B cell (primary cell): Measurements from ENCODE around the gene USP37. TPM values are rescaled to one million over a fixed set of nuclear protein-coding genes. Genes with fewer than 3 reads are reported as not detected.

Experiments
- ATAC-seq: fragments of 200-7000 bp; cut with Tn5 transposase; one replicate; pipeline ENCODE4 v1.10.0; 2021; ENCODE audit warnings: low read depth, mild to moderate bottlenecking, moderate number of reproducible peaks, moderate library complexity
- CTCF ChIA-PET: fragments of 350-600 bp; sonication (Branson Sonifier 250); formaldehyde crosslinking; loops from one replicate; lab custom pipeline; 2021; ENCODE audit warnings: antibody characterized with exemption, inconsistent platforms; lab: Charles Lee
- POLR2A ChIA-PET: fragments of 350-600 bp; sonication (Branson Sonifier 250); formaldehyde crosslinking; loops from one replicate; lab custom pipeline; 2021; ENCODE audit warnings: antibody characterized with exemption; lab: Charles Lee
- DNase-seq: peaks from one replicate; pipeline ENCODE4 v3.0.0; 2013
- H2AFZ ChIP-seq: 2 replicates; pipeline ENCODE4 v1.6.1; 2012; ENCODE audit warnings: mild to moderate bottlenecking, low read depth, low read length; ENCODE audit not compliant: insufficient read depth, poor library complexity, severe bottlenecking
- H3K27ac ChIP-seq, 2 donors: 1 replicate in 1 of 2; 2 replicates in 1 of 2; pipeline ENCODE4 v1.5.1; 2012 to 2013; ENCODE audit warnings: low read length in 2 of 2, mild to moderate bottlenecking in 2 of 2, moderate library complexity in 1 of 2
- H3K27me3 ChIP-seq, 4 experiments: fragments of 200-600 bp in 1 of 4; sonication (generic) in 1 of 4; replicated peaks in 1 of 4; 1 replicate in 2 of 4; 2 replicates in 2 of 4; pipeline versions ENCODE4 v1.6.1 to v1.7.0; 2013 to 2016; ENCODE audit warnings: low read length in 3 of 4, mild to moderate bottlenecking in 2 of 4, mixed read lengths in 1 of 4, moderate library complexity in 1 of 4; ENCODE audit not compliant: insufficient read depth in 4 of 4, control insufficient read depth in 3 of 4; ENCODE audit errors: control extremely low read depth in 1 of 4
- H3K36me3 ChIP-seq, 2 experiments: replicated peaks in 1 of 2; 1 replicate in 1 of 2; 2 replicates in 1 of 2; pipeline versions ENCODE4 v1.6.1 to v1.7.1; 2013; ENCODE audit warnings: low read length in 1 of 2; ENCODE audit not compliant: insufficient read depth in 2 of 2, control insufficient read depth in 1 of 2; ENCODE audit errors: control extremely low read depth in 1 of 2, extremely low read depth in 1 of 2
- H3K4me1 ChIP-seq, 2 donors: fragments of 200-600 bp in 1 of 2; sonication (generic) in 1 of 2; 1 replicate in 1 of 2; 2 replicates in 1 of 2; pipeline versions ENCODE4 v1.5.1 to v1.6.1; 2013 to 2017; ENCODE audit warnings: low read length in 2 of 2; ENCODE audit not compliant: control insufficient read depth in 2 of 2, insufficient read depth in 2 of 2
- H3K4me2 ChIP-seq: replicated peaks from 2 replicates; pipeline ENCODE3; 2012; ENCODE audit warnings: mild to moderate bottlenecking, low read depth, low read length; ENCODE audit not compliant: poor library complexity, severe bottlenecking
- H3K4me3 ChIP-seq, 5 experiments: fragments of 200-600 bp in 1 of 5; sonication (generic) in 1 of 5; 1 replicate in 3 of 5; 2 replicates in 2 of 5; pipeline versions ENCODE4 v1.5.1 to v1.7.0; 2011 to 2016; ENCODE audit warnings: low read length in 4 of 5, mild to moderate bottlenecking in 4 of 5, low read depth in 2 of 5, control low read depth in 1 of 5, moderate library complexity in 1 of 5; ENCODE audit not compliant: insufficient read depth in 1 of 5; ENCODE audit errors: control extremely low read depth in 1 of 5, extremely low read depth in 1 of 5
- H3K79me2 ChIP-seq: fragments of 200-600 bp; sonication (generic); one replicate; pipeline ENCODE4 v1.6.0; 2016; ENCODE audit warnings: low read length; ENCODE audit not compliant: control insufficient read depth, insufficient read depth
- H3K9ac ChIP-seq: fragments of 200-600 bp; sonication (generic); 2 replicates; pipeline ENCODE4 v1.6.1; 2017; ENCODE audit warnings: mild to moderate bottlenecking, low read length, moderate library complexity
- H3K9me3 ChIP-seq, 3 donors: one replicate each; pipeline versions ENCODE4 v1.6.1 to v1.7.1; 2013; ENCODE audit warnings: low read length in 2 of 3; ENCODE audit not compliant: control insufficient read depth in 2 of 3, insufficient read depth in 1 of 3; ENCODE audit errors: control extremely low read depth in 1 of 3
- H4K20me1 ChIP-seq: 2 replicates; pipeline ENCODE4 v1.6.0; 2012; ENCODE audit warnings: mild to moderate bottlenecking, low read length; ENCODE audit not compliant: insufficient read depth, control insufficient read depth, poor library complexity, severe bottlenecking
- H3K27ac Mint-ChIP-seq: one replicate; pipeline ENCODE4 v1.8.0; 2021; ENCODE audit warnings: mixed read lengths
- H3K27me3 Mint-ChIP-seq: one replicate; pipeline ENCODE4 v1.8.0; 2021; ENCODE audit warnings: mixed read lengths
- H3K4me1 Mint-ChIP-seq: one replicate; pipeline ENCODE4 v1.8.0; 2021; ENCODE audit warnings: mixed read lengths
- H3K4me3 Mint-ChIP-seq: one replicate; pipeline ENCODE4 v1.8.0; 2021; ENCODE audit warnings: mixed read lengths
- H3K9me3 Mint-ChIP-seq: one replicate; pipeline ENCODE4 v1.8.0; 2022; ENCODE audit warnings: mixed read lengths; ENCODE audit not compliant: insufficient read depth
- CTCF ChIP-seq: fragments of 200-600 bp; IDR thresholded peaks from one replicate; pipeline ENCODE4 v1.8.0; 2022; ENCODE audit warnings: antibody characterized with exemption, mild to moderate bottlenecking
- EZH2 ChIP-seq: IDR thresholded peaks from 2 replicates; pipeline ENCODE4 v1.6.1; 2012; ENCODE audit warnings: borderline replicate concordance, low read depth, mild to moderate bottlenecking, moderate library complexity, low read length; ENCODE audit not compliant: insufficient read depth, poor library complexity, severe bottlenecking
- WGBS: methylation state at CpG from one replicate; pipeline ENCODE4 v1.1.5; 2013; ENCODE audit warnings: missing lambda C conversion rate; ENCODE audit not compliant: insufficient coverage; 5-methylcytosine and 5-hydroxymethylcytosine counted together
- intact Hi-C: fragments of 100-400 bp; cut with micrococcal nuclease; formaldehyde crosslinking; loops from one replicate; pipeline ENCODE4 v1.10.0; 2022
- polyA plus RNA-seq: library from polyadenylated mRNA; depleted of rRNA; stranded (reverse); fragments of >200 nt; gene quantifications from 2 replicates; pipeline ENCODE4 v1.2.3, GENCODE V29; 2012
- total RNA-seq, 2 donors: library from RNA; stranded (reverse); fragments of 120-200 nt in 1 of 2; gene quantifications; 1 replicate in 1 of 2; 2 replicates in 1 of 2; pipeline versions ENCODE4 v1.2.3 to v1.2.4, GENCODE V29; 2013 to 2022

The USP37 gene
- total and polyA plus RNA-seq, 2 donors (not counting 1 experiment from before 2014, with no cell fraction given), result 3.1 to 29.0 TPM

DNA sequence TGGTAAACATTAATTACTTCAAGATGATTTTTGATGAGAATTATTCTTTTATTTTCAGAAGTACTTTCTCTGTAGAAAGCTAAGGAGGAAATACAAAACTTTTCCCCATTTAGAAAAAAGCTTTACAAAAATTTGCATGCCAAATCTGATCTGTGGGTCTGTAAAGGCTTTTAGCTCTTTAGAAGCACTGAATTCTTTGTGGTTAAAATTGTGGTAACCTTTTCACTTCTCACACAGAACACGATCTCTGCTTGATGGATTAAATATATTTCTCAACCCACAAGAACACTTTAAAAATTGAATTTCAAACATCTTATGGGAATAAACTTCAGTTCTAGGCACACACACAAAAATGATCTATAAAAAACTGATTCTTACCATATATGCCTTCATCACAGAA, 85.5 kb downstream of the USP37 start:
- TF ChIP-seq EZH2 (no peak), CTCF (no peak)
- DNase-seq, result peak; percentile 15
- peak overlapping the region in 1 of 2 donors; percentile 59 for H3K27ac ChIP-seq
- H3K4me1 ChIP-seq, result peaks cover 11 to 12% of the 10 kb centered on the region in 2 donors
- intact Hi-C loops, result no loop called here
- no peaks in the 10 kb centered on the region for H3K9me3 Mint-ChIP-seq
- peak overlapping the region; percentile 6 for H3K27ac Mint-ChIP-seq
- H3K79me2 ChIP-seq, result no peaks in the 10 kb centered on the region
- ChIA-PET POLR2A (no interaction called here), CTCF (no interaction called here)
- H3K27me3 ChIP-seq, result no peaks in the 10 kb centered on the region
- peaks cover 21 to 29% of the 10 kb centered on the region in 2 experiments for H3K36me3 ChIP-seq
- WGBS, result no CpG with 5 or more reads among the region's 1 CpG
- no peaks in the 10 kb centered on the region for H3K9me3 ChIP-seq
- no peaks in the 10 kb centered on the region for H3K27me3 Mint-ChIP-seq
- H4K20me1 ChIP-seq, result no peaks in the 10 kb centered on the region
- no peak for ATAC-seq
- no peak overlapping the region for H3K4me3 Mint-ChIP-seq
- H3K4me2 ChIP-seq, result peak overlapping the region; percentile 45
- H3K9ac ChIP-seq, result peak overlapping the region; percentile 52
- H3K4me1 Mint-ChIP-seq, result peaks cover 19% of the 10 kb centered on the region
- no peak overlapping the region for H2AFZ ChIP-seq
- no peak overlapping the region for H3K4me3 ChIP-seq

DNA sequence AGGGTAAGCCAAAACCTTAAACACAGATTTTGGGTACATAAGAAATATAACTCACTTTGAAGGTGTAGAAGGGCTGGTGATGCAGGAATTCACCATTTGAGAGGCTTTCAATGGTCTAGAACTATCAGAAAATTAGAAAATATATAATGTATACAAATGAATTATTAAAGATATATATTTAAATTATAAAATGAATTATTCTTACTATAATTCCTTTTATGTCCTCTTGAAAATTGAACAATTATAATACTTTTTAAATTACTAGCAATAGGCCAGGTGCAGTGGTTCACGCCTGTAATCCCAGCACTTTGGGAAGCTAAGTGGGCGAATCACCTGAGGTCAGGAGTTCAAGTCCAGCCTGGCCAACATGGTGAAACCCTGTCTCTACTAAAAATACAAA, 88.6 kb downstream of the USP37 start:
- TF ChIP-seq CTCF, result no peak
- peaks cover 23% of the 10 kb centered on the region for H3K4me1 Mint-ChIP-seq
- H3K36me3 ChIP-seq, result peaks cover 17 to 26% of the 10 kb centered on the region in 2 experiments
- no peaks in the 10 kb centered on the region for H3K27me3 Mint-ChIP-seq
- no peak overlapping the region for H3K27ac Mint-ChIP-seq
- no peak overlapping the region for H2AFZ ChIP-seq
- DNase-seq (no peak), ATAC-seq (no peak)
- no peak overlapping the region for H3K27ac ChIP-seq
- no peaks in the 10 kb centered on the region for H3K9me3 ChIP-seq
- no peak overlapping the region for H3K4me3 Mint-ChIP-seq
- no peak overlapping the region for H3K4me2 ChIP-seq
- 100% methylated on average over 2 of the region's 2 CpGs for WGBS
- H3K9me3 Mint-ChIP-seq, result no peaks in the 10 kb centered on the region
- no peaks in the 10 kb centered on the region for H4K20me1 ChIP-seq
- ChIA-PET CTCF (interaction anchor here (1.2 to 1.3 kb wide), 2 partner anchors 8 to 14 kb away, joined by 3 read pairs; no protein-coding TSS in a partner anchor), POLR2A (no interaction called here)
- H3K9ac ChIP-seq, result no peak overlapping the region
- no peaks in the 10 kb centered on the region for H3K27me3 ChIP-seq
- intact Hi-C loops, result no loop called here
- no peaks in the 10 kb centered on the region for H3K79me2 ChIP-seq
- H3K4me1 ChIP-seq, result peaks cover 11 to 12% of the 10 kb centered on the region in 2 donors
- H3K4me3 ChIP-seq, result no peak overlapping the region
